CD8-positive, alpha-beta memory T cell (primary cell): ENCODE results near the gene CTNNA1. TPM values are rescaled to one million over a fixed set of nuclear protein-coding genes. Genes with fewer than 3 reads are reported as not detected.

ENCODE experiments used
- CTCF ChIA-PET: fragments of 350-600 bp; sonication (Branson Sonifier 250); formaldehyde crosslinking; loops from one replicate; lab custom pipeline; 2021; ENCODE audit warnings: antibody characterized with exemption; lab: Charles Lee
- POLR2A ChIA-PET: fragments of 350-600 bp; sonication (Branson Sonifier 250); formaldehyde crosslinking; loops from one replicate; lab custom pipeline; 2021; ENCODE audit warnings: antibody characterized with exemption; lab: Charles Lee
- DNase-seq, 5 donors: peaks; one replicate each; pipeline versions ENCODE4 v3.0.0 to v3.0.0-alpha.2; 2020 to 2022; ENCODE audit warnings: mixed read lengths in 1 of 5
- H3K27ac ChIP-seq: one replicate; pipeline ENCODE4 v1.7.0; 2013; ENCODE audit warnings: low read depth, mild to moderate bottlenecking, low read length, moderate library complexity
- H3K27me3 ChIP-seq: 2 replicates; pipeline ENCODE4 v1.7.0; 2013; ENCODE audit warnings: low read length, mild to moderate bottlenecking; ENCODE audit not compliant: insufficient read depth, poor library complexity, severe bottlenecking
- H3K36me3 ChIP-seq: 2 replicates; pipeline ENCODE4 v1.7.0; 2013; ENCODE audit warnings: mild to moderate bottlenecking, low read length, moderate library complexity; ENCODE audit not compliant: insufficient read depth
- H3K4me1 ChIP-seq: 2 replicates; pipeline ENCODE4 v1.7.0; 2013; ENCODE audit warnings: mild to moderate bottlenecking, low read length, moderate library complexity; ENCODE audit not compliant: insufficient read depth
- H3K4me3 ChIP-seq: 2 replicates; pipeline ENCODE4 v1.7.0; 2013; ENCODE audit warnings: mild to moderate bottlenecking, low read length
- H3K9me3 ChIP-seq: 2 replicates; pipeline ENCODE4 v1.7.0; 2013; ENCODE audit warnings: mild to moderate bottlenecking, low read length
- H3K27ac Mint-ChIP-seq, 8 donors: one replicate each; pipeline ENCODE4 v1.8.0; 2020 to 2021; ENCODE audit warnings: mixed read lengths in 8 of 8, mild to moderate bottlenecking in 6 of 8, inconsistent platforms in 3 of 8, moderate library complexity in 3 of 8
- H3K27me3 Mint-ChIP-seq, 2 donors: one replicate each; pipeline ENCODE4 v1.8.0; 2020 to 2021; ENCODE audit warnings: mixed read lengths in 2 of 2, mild to moderate bottlenecking in 1 of 2, moderate library complexity in 1 of 2
- H3K36me3 Mint-ChIP-seq, 3 donors: one replicate each; pipeline ENCODE4 v1.8.0; 2020 to 2021; ENCODE audit warnings: mixed read lengths in 3 of 3, inconsistent platforms in 1 of 3, mild to moderate bottlenecking in 1 of 3
- H3K4me1 Mint-ChIP-seq, 3 donors: one replicate each; pipeline ENCODE4 v1.8.0; 2020 to 2021; ENCODE audit warnings: mixed read lengths in 3 of 3, inconsistent platforms in 1 of 3, mild to moderate bottlenecking in 1 of 3
- H3K4me3 Mint-ChIP-seq, 7 donors: one replicate each; pipeline ENCODE4 v1.8.0; 2020 to 2021; ENCODE audit warnings: mixed read lengths in 7 of 7, mild to moderate bottlenecking in 6 of 7, moderate library complexity in 4 of 7, inconsistent platforms in 2 of 7
- H3K9me3 Mint-ChIP-seq, 5 donors: one replicate each; pipeline ENCODE4 v1.8.0; 2020 to 2022; ENCODE audit warnings: mixed read lengths in 5 of 5, mild to moderate bottlenecking in 3 of 5, moderate library complexity in 2 of 5, inconsistent platforms in 1 of 5
- polyA plus RNA-seq: library from polyadenylated mRNA; unstranded; fragments of 300-500 nt; fragmentation: Illumina TruSeq; gene quantifications from one replicate; pipeline ENCODE4 v1.2.3, GENCODE V29; 2021
- total RNA-seq, 2 experiments: library from RNA; stranded (reverse); gene quantifications; one replicate each; pipeline ENCODE4 v1.2.3, GENCODE V29; 2021

The CTNNA1 gene
- total and polyA plus RNA-seq, 3 experiments from 2014 or later, result 6.5 to 97.2 (median 89.0) TPM

DNA sequence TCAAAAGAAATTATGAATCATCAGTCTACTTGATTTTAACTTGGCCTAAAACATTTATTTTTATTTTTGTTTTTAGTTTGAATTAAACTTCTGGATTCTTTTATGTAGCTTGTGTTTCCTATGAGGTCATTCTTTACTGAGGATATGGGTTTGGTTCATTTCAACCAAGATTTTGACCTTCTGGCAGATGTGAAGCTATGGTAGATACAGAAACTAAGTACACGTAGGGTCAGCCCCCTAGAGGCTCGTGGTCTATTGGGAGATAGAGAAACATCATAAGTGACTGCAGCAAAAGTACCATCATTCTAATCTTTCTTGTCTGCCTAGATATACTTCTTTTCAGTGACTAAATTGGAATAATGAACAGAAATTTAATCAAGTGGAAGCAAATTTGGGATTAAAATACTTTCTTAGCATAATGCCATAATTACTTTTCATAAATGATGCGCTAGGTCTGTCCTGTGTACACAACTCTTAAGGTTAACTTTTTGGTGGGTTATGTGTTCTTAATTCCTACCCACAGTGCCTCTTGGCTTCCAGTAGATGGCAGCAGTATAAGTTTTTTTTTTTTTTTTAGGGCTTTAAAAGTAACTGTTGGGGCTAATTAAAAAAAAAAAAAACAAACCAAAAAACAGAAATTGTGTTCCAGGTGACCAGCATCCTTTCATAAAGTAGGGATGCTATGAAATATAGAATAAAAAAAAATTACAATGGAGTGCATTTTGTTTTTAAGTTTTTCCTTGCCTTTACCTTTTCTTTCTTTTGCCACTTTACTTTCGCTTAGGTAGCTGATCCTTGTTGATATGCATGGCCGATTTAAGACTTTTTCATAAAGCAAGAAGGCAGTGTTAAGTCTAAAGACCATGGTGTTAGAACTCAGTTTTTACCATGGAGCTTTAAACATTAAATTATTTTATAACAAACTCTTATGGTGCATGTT is 72.0 kb downstream of the CTNNA1 start:
- peak in 1 of 5 donors; percentile 14 for DNase-seq
- Mint-ChIP-seq H3K27ac (no peak overlapping the region), H3K9me3 (no peaks in the 10 kb centered on the region), H3K4me1 (no peaks in the 10 kb centered on the region), H3K36me3 (peaks cover 4 to 24% (median 11%) of the 10 kb centered on the region in 3 donors), H3K27me3 (peaks cover 0 to 5% of the 10 kb centered on the region in 2 donors), H3K4me3 (no peak overlapping the region)
- Histone ChIP-seq H3K36me3 (no peaks in the 10 kb centered on the region), H3K4me1 (no peaks in the 10 kb centered on the region), H3K27ac (no peak overlapping the region), H3K9me3 (no peaks in the 10 kb centered on the region), H3K4me3 (no peak overlapping the region), H3K27me3 (no peaks in the 10 kb centered on the region)
- POLR2A ChIA-PET, result no interaction called here
- CTCF ChIA-PET, result interaction anchor here (0.9 to 1.4 kb wide), 8 partner anchors 9 to 437 kb away, joined by 3 to 4 read pairs (median 3); no protein-coding TSS in a partner anchor

- ChIA-PET POLR2A (no interaction called here), CTCF (no interaction called here)
- Mint-ChIP-seq H3K27me3 (no peaks in the 10 kb centered on the region), H3K27ac (peak overlapping the region in 1 of 8 donors; percentile 55), H3K4me1 (peaks cover 0 to 5% (median 0%) of the 10 kb centered on the region in 3 donors), H3K9me3 (no peaks in the 10 kb centered on the region), H3K36me3 (peaks cover 4 to 24% (median 11%) of the 10 kb centered on the region in 3 donors), H3K4me3 (no peak overlapping the region)
- Histone ChIP-seq H3K27me3 (no peaks in the 10 kb centered on the region), H3K27ac (no peak overlapping the region), H3K4me3 (no peak overlapping the region), H3K4me1 (no peaks in the 10 kb centered on the region), H3K9me3 (no peaks in the 10 kb centered on the region), H3K36me3 (no peaks in the 10 kb centered on the region)
- DNase-seq, result no peak
These were observed 75.3 kb downstream of the CTNNA1 start for GRCh38 chr5:138828556-138828955.

- Histone ChIP-seq H3K4me1 (no peaks in the 10 kb centered on the region), H3K4me3 (no peak overlapping the region), H3K9me3 (no peaks in the 10 kb centered on the region), H3K36me3 (no peaks in the 10 kb centered on the region), H3K27me3 (no peaks in the 10 kb centered on the region), H3K27ac (no peak overlapping the region)
- Mint-ChIP-seq H3K9me3 (no peaks in the 10 kb centered on the region), H3K27ac (no peak overlapping the region), H3K36me3 (peaks cover 4 to 24% (median 11%) of the 10 kb centered on the region in 3 donors), H3K27me3 (no peaks in the 10 kb centered on the region), H3K4me3 (no peak overlapping the region), H3K4me1 (peaks cover 0 to 5% (median 0%) of the 10 kb centered on the region in 3 donors)
- ChIA-PET CTCF (no interaction called here), POLR2A (no interaction called here)
- DNase-seq, result no peak
These were observed 76.1 kb downstream of the CTNNA1 start for GRCh38 chr5:138829341-138829740.

DNA sequence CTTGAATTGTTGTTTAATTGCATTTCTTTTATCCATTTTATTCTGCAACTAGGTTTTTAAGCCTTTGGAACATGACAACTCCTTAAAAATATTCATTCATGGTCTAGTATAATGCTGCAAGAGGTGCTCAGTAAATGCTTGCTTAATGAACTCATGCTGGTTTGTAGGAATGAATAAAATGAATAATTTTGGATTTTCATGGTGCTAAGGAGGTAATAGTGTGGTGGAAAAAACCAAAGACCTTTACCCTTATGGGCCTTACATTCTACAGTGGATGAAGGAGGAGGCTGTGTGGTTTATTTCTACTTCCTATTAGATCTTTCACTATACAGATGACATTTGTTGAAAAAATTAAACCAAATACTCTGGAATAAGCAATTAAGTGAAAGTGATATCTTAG is 78.5 kb downstream of the CTNNA1 start:
- Mint-ChIP-seq H3K27ac (no peak overlapping the region), H3K9me3 (no peaks in the 10 kb centered on the region), H3K4me1 (peaks cover 0 to 5% (median 0%) of the 10 kb centered on the region in 3 donors), H3K27me3 (peaks cover 0 to 5% of the 10 kb centered on the region in 2 donors), H3K36me3 (peaks cover 4 to 22% (median 11%) of the 10 kb centered on the region in 3 donors), H3K4me3 (no peak overlapping the region)
- Histone ChIP-seq H3K36me3 (no peaks in the 10 kb centered on the region), H3K27me3 (no peaks in the 10 kb centered on the region), H3K9me3 (no peaks in the 10 kb centered on the region), H3K27ac (no peak overlapping the region), H3K4me3 (no peak overlapping the region), H3K4me1 (no peaks in the 10 kb centered on the region)
- POLR2A ChIA-PET, result no interaction called here
- CTCF ChIA-PET, result no interaction called here
- DNase-seq, result no peak

DNA sequence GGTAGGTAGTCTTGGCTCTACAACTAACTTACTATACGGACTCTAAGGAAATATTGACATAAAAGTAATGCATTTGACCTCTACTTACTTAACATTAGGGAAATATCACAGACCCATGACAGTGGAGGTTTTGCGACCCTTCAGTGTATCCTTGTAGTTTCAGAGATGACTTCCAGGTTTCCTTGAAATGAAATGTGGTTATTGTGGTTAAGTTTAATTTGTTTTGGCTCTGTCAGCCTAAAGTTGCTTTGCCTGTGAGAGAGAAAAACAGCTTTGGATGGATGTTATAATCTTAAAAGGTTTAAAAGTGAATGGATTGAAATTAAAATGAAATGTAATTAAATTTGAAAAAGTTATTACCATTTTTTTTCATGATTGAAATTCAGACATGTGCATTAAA is 79.0 kb downstream of the CTNNA1 start:
- no peaks in the 10 kb centered on the region for H3K27me3 ChIP-seq
- peaks cover 0 to 5% (median 0%) of the 10 kb centered on the region in 3 donors for H3K4me1 Mint-ChIP-seq
- POLR2A ChIA-PET, result no interaction called here
- H3K4me3 ChIP-seq, result no peak overlapping the region
- H3K36me3 Mint-ChIP-seq, result peaks cover 5 to 20% (median 10%) of the 10 kb centered on the region in 3 donors
- H3K27ac ChIP-seq, result no peak overlapping the region
- H3K27me3 Mint-ChIP-seq, result peaks cover 0 to 5% of the 10 kb centered on the region in 2 donors
- H3K9me3 Mint-ChIP-seq, result no peaks in the 10 kb centered on the region
- H3K4me1 ChIP-seq, result no peaks in the 10 kb centered on the region
- H3K36me3 ChIP-seq, result no peaks in the 10 kb centered on the region
- DNase-seq, result no peak
- no peak overlapping the region for H3K27ac Mint-ChIP-seq
- CTCF ChIA-PET, result no interaction called here
- no peaks in the 10 kb centered on the region for H3K9me3 ChIP-seq
- H3K4me3 Mint-ChIP-seq, result no peak overlapping the region

DNA sequence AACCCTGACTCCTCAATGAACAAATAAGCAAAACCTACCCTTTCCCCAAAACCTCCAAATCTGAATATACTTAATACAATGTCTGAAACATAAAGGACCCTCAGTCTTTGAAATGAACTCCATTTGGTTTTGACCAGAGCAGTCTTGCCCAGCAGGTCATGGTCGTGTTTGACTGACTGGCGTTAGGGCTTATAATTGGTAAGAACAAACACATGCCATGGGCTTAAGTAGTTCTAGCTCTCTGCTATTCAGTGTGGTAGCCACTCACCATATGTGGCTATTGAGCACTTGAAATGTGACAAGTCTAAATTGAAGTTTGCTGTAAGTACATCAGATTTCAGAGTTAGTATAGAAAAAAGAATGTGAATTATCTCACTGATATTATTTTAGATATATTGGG is 79.9 kb downstream of the CTNNA1 start:
- peaks cover 0 to 5% (median 0%) of the 10 kb centered on the region in 3 donors for H3K4me1 Mint-ChIP-seq
- H3K27me3 ChIP-seq, result no peaks in the 10 kb centered on the region
- no peak overlapping the region for H3K4me3 ChIP-seq
- no peaks in the 10 kb centered on the region for H3K4me1 ChIP-seq
- peaks cover 0 to 5% of the 10 kb centered on the region in 2 donors for H3K27me3 Mint-ChIP-seq
- no peak overlapping the region for H3K4me3 Mint-ChIP-seq
- no peaks in the 10 kb centered on the region for H3K36me3 ChIP-seq
- CTCF ChIA-PET, result no interaction called here
- no peak overlapping the region for H3K27ac ChIP-seq
- DNase-seq, result no peak
- H3K9me3 ChIP-seq, result no peaks in the 10 kb centered on the region
- POLR2A ChIA-PET, result no interaction called here
- no peak overlapping the region for H3K27ac Mint-ChIP-seq
- H3K9me3 Mint-ChIP-seq, result no peaks in the 10 kb centered on the region
- peaks cover 5 to 11% (median 5%) of the 10 kb centered on the region in 3 donors for H3K36me3 Mint-ChIP-seq

DNA sequence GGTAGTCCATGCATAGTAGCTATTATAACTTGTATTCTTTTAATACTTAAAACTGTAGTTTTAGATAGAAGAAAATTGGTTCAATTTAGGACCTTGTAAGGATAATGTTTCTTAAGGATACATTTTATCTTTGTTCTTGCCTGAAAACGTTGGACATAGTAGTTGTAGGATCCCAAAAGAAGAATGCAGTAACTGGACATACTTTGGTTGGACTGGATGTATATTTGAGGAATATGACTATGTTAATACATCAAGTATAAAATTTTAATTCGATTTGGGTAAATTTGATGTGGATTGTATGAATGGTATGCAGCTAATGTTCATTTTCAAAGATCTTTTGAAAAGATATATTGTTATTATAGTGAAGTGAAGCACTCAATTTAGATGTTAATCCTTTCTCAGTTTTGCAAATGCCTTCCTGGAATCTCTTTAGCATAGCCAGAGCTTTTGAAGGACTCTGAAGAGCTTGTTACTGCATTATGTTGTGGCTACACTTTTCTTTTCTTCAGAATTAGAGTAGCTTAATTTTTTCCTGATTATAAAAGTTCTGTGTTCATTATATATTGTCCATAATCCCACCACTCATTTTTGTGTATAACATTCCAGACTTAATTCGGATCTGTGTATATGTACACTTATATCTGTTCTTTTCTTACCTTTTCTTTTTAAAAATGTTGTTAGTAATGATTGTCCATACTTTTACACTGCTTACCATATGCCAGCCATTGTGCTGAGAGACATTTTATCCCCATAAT is 80.7 kb downstream of the CTNNA1 start:
- peaks cover 0 to 5% (median 0%) of the 10 kb centered on the region in 3 donors for H3K4me1 Mint-ChIP-seq
- Histone ChIP-seq H3K4me3 (no peak overlapping the region), H3K4me1 (no peaks in the 10 kb centered on the region), H3K36me3 (no peaks in the 10 kb centered on the region), H3K27me3 (no peaks in the 10 kb centered on the region), H3K9me3 (no peaks in the 10 kb centered on the region), H3K27ac (no peak overlapping the region)
- ChIA-PET CTCF (interaction anchor here (1.0 to 1.3 kb wide), 2 partner anchors 8 to 9 kb away, joined by 3 read pairs; no protein-coding TSS in a partner anchor), POLR2A (no interaction called here)
- peaks cover 4 to 5% (median 5%) of the 10 kb centered on the region in 3 donors for H3K36me3 Mint-ChIP-seq
- H3K9me3 Mint-ChIP-seq, result no peaks in the 10 kb centered on the region
- no peak overlapping the region for H3K4me3 Mint-ChIP-seq
- H3K27me3 Mint-ChIP-seq, result peaks cover 0 to 6% of the 10 kb centered on the region in 2 donors
- DNase-seq, result no peak
- H3K27ac Mint-ChIP-seq, result no peak overlapping the region
